Measurements from ENCODE around the gene SLC39A11.
"Not testable (repeated sequence)": the region's sequence is repeated elsewhere in the genome, so short reads cannot be mapped to it uniquely, and the experiment has no call there.

Gene SLC39A11

GRCh38 chr17:72761893-72762575, 330.5 kb downstream of the SLC39A11 start:
- H3K36me3 ChIP-seq (ENCODE audit: control insufficient read depth in 4 of 4, insufficient read depth in 4 of 4, low read length in 3 of 4); H3K9me3 ChIP-seq (ENCODE audit: control extremely low read depth in 1 of 5, control insufficient read depth in 4 of 5, insufficient read depth in 2 of 5, low read depth in 1 of 5, low read length in 4 of 5); CTCF ChIA-PET; H3K27ac ChIP-seq (ENCODE audit: insufficient read depth in 1 of 2, low read depth in 1 of 2, low read length in 2 of 2, poor library complexity in 1 of 2, severe bottlenecking in 2 of 2); H3K27me3 ChIP-seq (replicated peaks in 2 of 5; ENCODE audit: control insufficient read depth in 4 of 5, insufficient read depth in 5 of 5, low read length in 4 of 5); H3K4me1 ChIP-seq (ENCODE audit: control extremely low read depth in 1 of 4, control insufficient read depth in 4 of 4, insufficient read depth in 4 of 4, low read length in 3 of 4); H3K4me3 ChIP-seq (ENCODE audit: control insufficient read depth in 1 of 7, extremely low read depth in 1 of 7, insufficient read depth in 4 of 7, low read depth in 2 of 7, low read length in 6 of 7); POLR2A ChIA-PET: not testable (repeated sequence)
- 97% methylated on average over 7 of the region's 9 CpGs for WGBS (ENCODE audit: insufficient coverage)
- DNase-seq = peak in 1 of 3 donors; percentile 2

- no peak overlapping the region for H3K4me3 ChIP-seq (ENCODE audit: control insufficient read depth in 1 of 7, extremely low read depth in 1 of 7, insufficient read depth in 4 of 7, low read depth in 2 of 7, low read length in 6 of 7)
- CTCF ChIA-PET = no interaction called here
- H3K27ac ChIP-seq (ENCODE audit: insufficient read depth in 1 of 2, low read depth in 1 of 2, low read length in 2 of 2, poor library complexity in 1 of 2, severe bottlenecking in 2 of 2) = no peak overlapping the region
- 7% methylated on average over 2 of the region's 3 CpGs for WGBS (ENCODE audit: insufficient coverage)
- no peaks in the 10 kb centered on the region for H3K27me3 ChIP-seq (replicated peaks in 2 of 5; ENCODE audit: control insufficient read depth in 4 of 5, insufficient read depth in 5 of 5, low read length in 4 of 5)
- peak; percentile 4 to 48 (median 18) for DNase-seq
- no peaks in the 10 kb centered on the region for H3K9me3 ChIP-seq (ENCODE audit: control extremely low read depth in 1 of 5, control insufficient read depth in 4 of 5, insufficient read depth in 2 of 5, low read depth in 1 of 5, low read length in 4 of 5)
- POLR2A ChIA-PET = no interaction called here
- H3K4me1 ChIP-seq (ENCODE audit: control extremely low read depth in 1 of 4, control insufficient read depth in 4 of 4, insufficient read depth in 4 of 4, low read length in 3 of 4) = no peaks in the 10 kb centered on the region
- H3K36me3 ChIP-seq (ENCODE audit: control insufficient read depth in 4 of 4, insufficient read depth in 4 of 4, low read length in 3 of 4) = peaks cover 0 to 2% (median 0%) of the 10 kb centered on the region in 4 experiments
Measured at GRCh38 chr17:72761431-72761830, 331.1 kb downstream of the SLC39A11 start.

GRCh38 chr17:72760368-72760767, 332.1 kb downstream of the SLC39A11 start:
- no peaks in the 10 kb centered on the region for H3K27me3 ChIP-seq (replicated peaks in 2 of 5; ENCODE audit: control insufficient read depth in 4 of 5, insufficient read depth in 5 of 5, low read length in 4 of 5)
- no peaks in the 10 kb centered on the region for H3K36me3 ChIP-seq (ENCODE audit: control insufficient read depth in 4 of 4, insufficient read depth in 4 of 4, low read length in 3 of 4)
- 88% methylated on average over 3 of the region's 6 CpGs for WGBS (ENCODE audit: insufficient coverage)
- POLR2A ChIA-PET = no interaction called here
- no peaks in the 10 kb centered on the region for H3K4me1 ChIP-seq (ENCODE audit: control extremely low read depth in 1 of 4, control insufficient read depth in 4 of 4, insufficient read depth in 4 of 4, low read length in 3 of 4)
- CTCF ChIA-PET = no interaction called here
- H3K9me3 ChIP-seq (ENCODE audit: control extremely low read depth in 1 of 5, control insufficient read depth in 4 of 5, insufficient read depth in 2 of 5, low read depth in 1 of 5, low read length in 4 of 5) = no peaks in the 10 kb centered on the region
- no peak overlapping the region for H3K4me3 ChIP-seq (ENCODE audit: control insufficient read depth in 1 of 7, extremely low read depth in 1 of 7, insufficient read depth in 4 of 7, low read depth in 2 of 7, low read length in 6 of 7)
- no peak for DNase-seq
- no peak overlapping the region for H3K27ac ChIP-seq (ENCODE audit: insufficient read depth in 1 of 2, low read depth in 1 of 2, low read length in 2 of 2, poor library complexity in 1 of 2, severe bottlenecking in 2 of 2)

- Histone ChIP-seq H3K27ac (ENCODE audit: insufficient read depth in 1 of 2, low read depth in 1 of 2, low read length in 2 of 2, poor library complexity in 1 of 2, severe bottlenecking in 2 of 2) (no peak overlapping the region), H3K4me3 (ENCODE audit: control insufficient read depth in 1 of 7, extremely low read depth in 1 of 7, insufficient read depth in 4 of 7, low read depth in 2 of 7, low read length in 6 of 7) (no peak overlapping the region), H3K27me3 (replicated peaks in 2 of 5; ENCODE audit: control insufficient read depth in 4 of 5, insufficient read depth in 5 of 5, low read length in 4 of 5) (no peaks in the 10 kb centered on the region), H3K4me1 (ENCODE audit: control extremely low read depth in 1 of 4, control insufficient read depth in 4 of 4, insufficient read depth in 4 of 4, low read length in 3 of 4) (no peaks in the 10 kb centered on the region), H3K9me3 (ENCODE audit: control extremely low read depth in 1 of 5, control insufficient read depth in 4 of 5, insufficient read depth in 2 of 5, low read depth in 1 of 5, low read length in 4 of 5) (no peaks in the 10 kb centered on the region), H3K36me3 (ENCODE audit: control insufficient read depth in 4 of 4, insufficient read depth in 4 of 4, low read length in 3 of 4) (no peaks in the 10 kb centered on the region)
- DNase-seq = no peak
- 100% methylated on average over 1 of the region's 2 CpGs for WGBS (ENCODE audit: insufficient coverage)
- ChIA-PET POLR2A (no interaction called here), CTCF (no interaction called here)
Measured at GRCh38 chr17:72759301-72759700, 333.2 kb downstream of the SLC39A11 start.

GRCh38 chr17:72756256-72756655, 336.2 kb downstream of the SLC39A11 start:
- no peak overlapping the region for H3K27ac ChIP-seq (ENCODE audit: insufficient read depth in 1 of 2, low read depth in 1 of 2, low read length in 2 of 2, poor library complexity in 1 of 2, severe bottlenecking in 2 of 2)
- no peak overlapping the region for H3K4me3 ChIP-seq (ENCODE audit: control insufficient read depth in 1 of 7, extremely low read depth in 1 of 7, insufficient read depth in 4 of 7, low read depth in 2 of 7, low read length in 6 of 7)
- H3K27me3 ChIP-seq (replicated peaks in 2 of 5; ENCODE audit: control insufficient read depth in 4 of 5, insufficient read depth in 5 of 5, low read length in 4 of 5) = no peaks in the 10 kb centered on the region
- H3K4me1 ChIP-seq (ENCODE audit: control extremely low read depth in 1 of 4, control insufficient read depth in 4 of 4, insufficient read depth in 4 of 4, low read length in 3 of 4) = no peaks in the 10 kb centered on the region
- ChIA-PET POLR2A (no interaction called here), CTCF (no interaction called here)
- WGBS (ENCODE audit: insufficient coverage) = 95% methylated on average over 2 of the region's 3 CpGs
- H3K36me3 ChIP-seq (ENCODE audit: control insufficient read depth in 4 of 4, insufficient read depth in 4 of 4, low read length in 3 of 4) = no peaks in the 10 kb centered on the region
- no peak for DNase-seq
- H3K9me3 ChIP-seq (ENCODE audit: control extremely low read depth in 1 of 5, control insufficient read depth in 4 of 5, insufficient read depth in 2 of 5, low read depth in 1 of 5, low read length in 4 of 5) = no peaks in the 10 kb centered on the region

GRCh38 chr17:72754513-72754912, 338.0 kb downstream of the SLC39A11 start:
- H3K4me1 ChIP-seq (ENCODE audit: control extremely low read depth in 1 of 4, control insufficient read depth in 4 of 4, insufficient read depth in 4 of 4, low read length in 3 of 4) = no peaks in the 10 kb centered on the region
- no peak for DNase-seq
- H3K27ac ChIP-seq (ENCODE audit: insufficient read depth in 1 of 2, low read depth in 1 of 2, low read length in 2 of 2, poor library complexity in 1 of 2, severe bottlenecking in 2 of 2) = no peak overlapping the region
- ChIA-PET CTCF (no interaction called here), POLR2A (interaction anchor here (0.6 to 0.7 kb wide), 2 partner anchors 19 to 649 kb away, joined by 3 read pairs; no protein-coding TSS in a partner anchor)
- H3K9me3 ChIP-seq (ENCODE audit: control extremely low read depth in 1 of 5, control insufficient read depth in 4 of 5, insufficient read depth in 2 of 5, low read depth in 1 of 5, low read length in 4 of 5) = no peaks in the 10 kb centered on the region
- 96% methylated on average over 6 of the region's 6 CpGs for WGBS (ENCODE audit: insufficient coverage)
- no peaks in the 10 kb centered on the region for H3K27me3 ChIP-seq (replicated peaks in 2 of 5; ENCODE audit: control insufficient read depth in 4 of 5, insufficient read depth in 5 of 5, low read length in 4 of 5)
- no peak overlapping the region for H3K4me3 ChIP-seq (ENCODE audit: control insufficient read depth in 1 of 7, extremely low read depth in 1 of 7, insufficient read depth in 4 of 7, low read depth in 2 of 7, low read length in 6 of 7)
- H3K36me3 ChIP-seq (ENCODE audit: control insufficient read depth in 4 of 4, insufficient read depth in 4 of 4, low read length in 3 of 4) = no peaks in the 10 kb centered on the region

- no peak for DNase-seq
- H3K4me3 ChIP-seq (ENCODE audit: control insufficient read depth in 1 of 7, extremely low read depth in 1 of 7, insufficient read depth in 4 of 7, low read depth in 2 of 7, low read length in 6 of 7) = no peak overlapping the region
- WGBS (ENCODE audit: insufficient coverage) = 100% methylated on average over 1 of the region's 5 CpGs
- H3K4me1 ChIP-seq (ENCODE audit: control extremely low read depth in 1 of 4, control insufficient read depth in 4 of 4, insufficient read depth in 4 of 4, low read length in 3 of 4) = no peaks in the 10 kb centered on the region
- ChIA-PET POLR2A (interaction anchor here (0.7 kb wide), 1 partner anchor 420 kb away, joined by 5 read pairs; no protein-coding TSS in a partner anchor), CTCF (no interaction called here)
- H3K27me3 ChIP-seq (replicated peaks in 2 of 5; ENCODE audit: control insufficient read depth in 4 of 5, insufficient read depth in 5 of 5, low read length in 4 of 5) = no peaks in the 10 kb centered on the region
- H3K27ac ChIP-seq (ENCODE audit: insufficient read depth in 1 of 2, low read depth in 1 of 2, low read length in 2 of 2, poor library complexity in 1 of 2, severe bottlenecking in 2 of 2) = no peak overlapping the region
- no peaks in the 10 kb centered on the region for H3K9me3 ChIP-seq (ENCODE audit: control extremely low read depth in 1 of 5, control insufficient read depth in 4 of 5, insufficient read depth in 2 of 5, low read depth in 1 of 5, low read length in 4 of 5)
- no peaks in the 10 kb centered on the region for H3K36me3 ChIP-seq (ENCODE audit: control insufficient read depth in 4 of 4, insufficient read depth in 4 of 4, low read length in 3 of 4)
Measured at GRCh38 chr17:72751746-72752145, 340.7 kb downstream of the SLC39A11 start.
